HG02798 (cell line): ENCODE measurements around the gene MYOG.

Source experiments
- ATAC-seq: cut with Tn5 transposase; IDR thresholded peaks from one replicate; pipeline ENCODE4 v1.9.1; 2021; ENCODE audit warnings: mild to moderate bottlenecking; ENCODE audit not compliant: unreplicated experiment, poor library complexity

MYOG gene

DNA sequence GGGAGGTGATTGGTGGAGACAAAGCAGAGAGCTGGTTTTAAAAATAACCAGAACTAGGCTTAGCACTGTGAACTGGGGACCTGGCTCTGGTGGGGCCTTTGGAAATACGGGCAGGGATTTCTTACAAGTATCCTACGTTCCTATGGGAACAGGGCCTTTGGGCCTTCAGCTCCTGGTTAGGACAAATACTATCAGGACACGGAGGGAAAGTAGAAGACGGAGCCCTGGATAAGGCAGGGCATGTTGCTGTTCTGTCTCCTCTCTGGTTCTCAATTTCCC is 5.3 kb upstream of the MYOG start:
- ATAC-seq = no peak

DNA sequence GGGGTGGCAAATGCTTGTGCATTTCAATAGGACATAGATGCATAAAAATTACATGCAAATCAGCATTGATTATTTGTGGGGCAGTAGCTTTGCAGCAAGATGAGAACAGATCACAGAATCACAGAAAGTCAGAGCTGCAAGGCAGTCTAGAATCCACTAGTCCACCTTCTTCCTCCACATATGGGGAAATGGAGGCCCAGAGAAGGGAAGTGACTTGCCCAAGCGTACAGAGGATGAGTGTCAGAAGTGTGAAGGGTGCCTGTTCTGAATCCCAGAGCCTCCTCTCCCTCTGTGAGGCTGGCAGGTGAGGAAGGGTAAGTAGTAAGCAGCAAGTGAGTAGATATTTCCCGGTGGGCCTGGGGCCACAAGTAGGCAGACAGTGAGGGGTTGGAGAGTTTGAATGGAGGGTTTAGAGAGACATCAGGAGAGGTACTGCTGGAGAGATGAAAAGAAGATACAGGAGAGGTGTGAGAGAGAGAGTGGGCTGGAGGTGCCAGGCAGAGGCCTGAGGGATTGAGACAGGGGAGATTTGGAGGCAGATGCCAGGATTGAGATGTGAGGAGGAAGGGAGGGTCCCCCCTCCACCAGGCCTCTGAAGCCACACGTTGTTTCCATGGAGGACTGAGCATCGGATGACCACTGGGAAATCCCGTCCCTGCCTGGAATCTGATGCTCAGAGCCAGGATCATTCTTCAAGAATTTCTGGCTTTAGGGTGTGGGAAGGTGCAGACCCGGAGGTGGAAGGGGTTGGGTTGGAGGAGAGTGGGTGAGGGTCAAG is 4.8 kb upstream of the MYOG start:
- ATAC-seq = no peak

DNA sequence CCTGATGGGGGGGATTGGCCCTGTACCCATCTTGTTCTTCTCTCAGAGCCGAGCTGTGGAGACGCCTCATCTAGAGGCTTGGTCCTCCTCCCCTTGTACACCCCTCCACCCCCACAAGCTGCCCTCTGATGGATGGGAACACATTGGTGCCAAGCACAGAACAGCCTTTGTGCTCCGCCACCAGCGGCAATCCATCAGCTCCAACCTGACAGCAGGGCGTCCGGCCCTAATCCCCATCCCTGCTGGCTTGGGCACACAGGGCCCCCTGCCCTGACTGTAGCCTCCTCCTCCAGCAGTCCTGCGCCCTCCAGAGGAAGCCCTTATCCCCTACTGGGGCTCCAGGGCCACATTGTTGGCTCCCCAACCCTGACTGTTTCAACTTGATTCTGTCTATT is 3.8 kb upstream of the MYOG start:
- ATAC-seq = no peak

DNA sequence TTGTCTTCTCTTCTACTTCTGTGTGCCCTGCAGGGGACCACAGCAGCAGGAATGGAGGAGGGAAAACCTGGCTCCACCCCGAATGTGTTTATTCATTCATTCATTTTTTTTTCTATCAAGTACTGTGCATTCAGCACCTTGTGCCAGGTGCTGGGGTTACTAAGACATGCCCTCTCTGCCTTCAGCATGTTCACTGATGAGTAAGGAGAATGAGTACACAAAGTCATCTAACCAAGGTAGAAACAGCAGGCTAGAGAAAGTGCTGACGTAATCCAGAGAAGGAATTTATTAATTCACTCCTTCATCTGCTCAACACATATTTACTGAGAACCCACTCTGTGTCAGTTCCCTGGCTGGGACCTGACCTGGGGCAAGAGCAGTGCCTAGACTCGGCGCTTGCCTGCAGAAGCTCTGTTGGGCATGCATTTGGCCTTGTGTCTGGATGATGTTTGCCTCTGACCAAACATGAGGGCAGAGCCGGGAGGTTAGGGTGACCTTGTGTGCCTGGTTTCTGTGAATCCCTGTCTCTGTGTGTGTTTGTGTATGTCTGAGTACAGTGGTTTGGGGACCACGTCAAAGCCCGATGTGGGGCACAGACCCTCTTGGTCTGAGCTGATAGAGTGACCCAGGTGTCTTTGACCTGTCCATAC is 3.3 kb upstream of the MYOG start:
- no peak for ATAC-seq

DNA sequence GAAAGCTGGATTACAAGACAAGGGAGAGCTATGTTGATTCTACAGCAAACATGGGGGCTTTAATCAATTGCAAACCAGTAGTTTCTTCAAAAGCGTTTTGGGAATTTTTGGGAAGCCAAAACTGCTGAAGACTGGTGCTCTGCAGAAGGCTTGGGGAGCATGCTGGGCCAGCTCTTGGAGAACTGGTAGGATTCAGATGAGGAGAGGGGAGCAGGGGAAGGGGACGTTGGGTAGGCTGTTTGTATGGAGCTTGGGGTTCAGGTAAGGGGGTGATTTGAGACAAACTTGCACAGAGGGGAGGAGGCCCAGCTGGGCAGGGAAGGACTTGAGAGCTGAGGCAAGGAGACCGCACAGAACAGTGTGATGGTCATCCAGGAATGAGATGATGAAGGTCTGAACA is 2.6 kb upstream of the MYOG start:
- no peak for ATAC-seq

DNA sequence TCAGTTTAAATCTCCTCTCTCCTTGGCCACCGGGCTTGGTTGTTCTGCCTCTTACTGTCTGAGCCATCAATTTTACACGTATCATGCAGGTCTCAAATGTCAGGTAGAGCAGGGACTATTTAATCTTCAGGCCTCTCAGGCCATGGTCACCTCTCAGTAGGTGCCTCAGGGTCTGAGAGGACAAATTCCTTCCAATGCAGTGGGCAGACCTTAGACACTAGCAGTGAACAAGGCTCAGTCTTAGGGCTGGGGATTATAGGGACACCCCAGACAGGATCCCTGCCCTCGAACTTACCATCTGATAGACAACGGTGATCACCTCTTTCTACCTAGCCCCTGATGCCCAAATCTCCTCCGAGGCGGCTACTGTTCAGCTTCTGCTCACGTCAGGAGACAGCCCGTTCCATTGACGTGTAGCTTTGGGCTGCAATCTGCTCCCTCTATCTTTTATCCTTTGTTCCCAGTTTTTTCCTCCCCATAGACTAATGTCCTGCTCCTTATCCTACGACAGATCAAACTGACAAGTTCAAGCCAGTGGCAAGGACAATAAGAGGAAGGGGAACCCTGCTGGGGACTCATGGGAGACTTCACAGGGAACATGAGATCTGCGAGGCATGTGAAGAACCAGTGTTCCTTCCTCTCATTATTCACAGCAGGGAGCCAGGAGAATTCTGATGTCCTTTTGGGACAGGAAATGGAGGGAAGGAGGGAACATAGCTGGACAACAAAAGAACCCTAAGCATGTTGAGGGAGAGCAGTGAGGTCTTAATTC is 1.4 kb upstream of the MYOG start:
- ATAC-seq = no peak

DNA sequence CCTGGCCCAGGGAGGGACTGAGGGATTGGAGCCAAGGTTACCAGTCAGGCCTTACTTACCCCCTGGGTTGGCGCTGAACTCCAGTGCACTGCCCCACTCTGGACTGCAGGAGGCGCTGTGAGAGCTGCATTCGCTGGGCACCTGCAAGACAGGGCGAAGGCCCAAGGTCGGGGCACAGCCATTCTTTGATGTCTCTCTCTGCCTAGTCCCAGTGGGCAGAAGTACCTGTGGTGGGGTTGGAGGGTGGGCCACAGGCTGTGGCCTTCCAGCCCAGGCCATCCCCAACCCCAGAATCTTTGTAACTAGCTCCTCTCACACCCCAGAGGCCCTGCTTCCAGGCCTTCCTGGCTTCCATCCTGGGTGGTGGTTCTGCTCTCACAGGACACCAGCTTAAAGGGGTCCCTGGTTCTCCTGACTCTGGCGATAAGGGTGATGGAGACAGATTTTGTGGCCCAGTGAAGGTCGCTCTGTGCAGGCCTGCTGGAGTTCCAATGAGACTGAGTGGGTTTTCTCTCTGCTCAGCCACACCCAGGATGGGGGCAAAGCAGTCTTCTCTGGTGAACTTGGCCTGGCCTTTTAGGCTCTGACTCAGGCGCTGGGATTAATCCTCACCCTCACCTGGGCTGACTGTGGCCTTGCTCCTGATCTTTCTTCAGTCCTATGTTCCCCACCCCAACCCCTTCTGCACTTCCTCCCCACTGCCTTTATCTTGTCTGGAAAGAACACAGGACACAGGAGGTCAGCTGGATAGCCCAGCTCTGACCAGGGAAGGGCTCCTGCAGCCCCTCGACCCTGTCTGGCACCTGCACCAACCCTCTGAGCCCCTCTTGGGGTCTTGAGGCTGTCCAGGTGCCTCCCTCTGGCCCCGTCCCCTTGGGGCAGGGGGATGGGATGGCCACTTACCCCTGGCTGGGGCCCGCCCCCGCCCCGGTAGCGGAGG is 954 bp downstream of the MYOG start:
- ATAC-seq = no peak

DNA sequence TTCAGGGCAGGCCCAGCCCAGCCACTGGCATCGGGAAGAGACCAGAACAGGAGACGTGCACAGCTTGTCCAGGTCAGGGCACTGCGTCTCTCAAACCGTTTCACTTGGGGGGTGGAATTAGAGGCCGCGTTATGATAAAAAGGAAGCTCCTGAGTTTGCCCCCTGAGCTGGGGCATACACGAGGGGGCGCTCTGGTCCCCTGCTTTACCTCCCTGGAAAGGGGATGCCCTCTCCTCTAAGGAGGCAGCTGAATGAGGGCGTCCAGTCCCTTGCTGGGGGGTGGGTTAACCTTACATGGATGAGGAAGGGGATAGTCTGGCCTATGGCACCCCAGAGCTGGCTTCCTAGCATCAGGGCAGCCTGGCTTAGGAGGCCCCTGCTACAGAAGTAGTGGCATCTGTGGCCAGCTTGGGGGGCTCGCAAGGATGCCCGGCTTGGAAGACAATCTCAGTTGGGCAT is 2.3 kb downstream of the MYOG start:
- ATAC-seq = no peak

DNA sequence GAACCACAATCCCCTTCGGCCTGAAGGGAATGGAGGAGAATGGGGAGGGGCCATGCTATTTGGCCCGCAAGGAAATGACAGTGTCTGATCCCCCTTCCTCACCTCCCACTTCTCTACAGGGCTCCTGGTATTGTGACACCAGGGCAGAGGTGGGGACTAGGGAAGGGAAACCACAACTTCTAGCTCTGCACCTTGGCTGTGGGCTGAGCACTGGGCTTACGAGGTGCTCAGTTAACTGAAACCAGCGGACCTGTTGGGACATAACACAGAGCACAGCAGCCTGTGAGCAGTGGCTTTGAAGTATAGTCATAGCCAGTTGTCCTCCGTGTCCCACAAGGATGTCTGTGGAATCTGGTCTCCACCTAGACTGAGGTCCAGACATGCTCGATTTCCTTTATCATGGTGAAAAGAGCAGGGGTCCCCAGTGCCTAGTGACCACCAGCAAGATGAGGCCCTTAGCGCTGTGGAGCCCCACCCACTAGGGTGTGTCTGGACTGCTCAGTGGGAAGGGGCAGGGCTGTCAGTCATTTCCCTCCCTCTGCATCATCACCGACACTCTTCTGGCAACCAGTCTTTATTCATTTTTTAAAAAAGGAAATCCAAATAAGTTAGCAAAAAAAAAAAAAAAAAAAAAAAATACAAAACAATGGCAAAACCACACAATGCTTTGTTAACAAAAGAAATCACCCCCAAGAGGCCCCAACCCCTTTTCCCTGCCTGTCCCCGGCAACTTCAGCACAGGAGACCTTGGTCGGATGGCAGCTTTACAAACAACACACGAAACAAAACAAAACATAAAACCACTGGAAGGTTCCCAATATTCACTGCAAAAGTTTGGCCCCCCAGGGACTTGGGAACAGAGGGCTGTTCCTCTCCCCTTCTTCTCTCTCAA is 3.0 kb downstream of the MYOG start:
- no peak for ATAC-seq

DNA sequence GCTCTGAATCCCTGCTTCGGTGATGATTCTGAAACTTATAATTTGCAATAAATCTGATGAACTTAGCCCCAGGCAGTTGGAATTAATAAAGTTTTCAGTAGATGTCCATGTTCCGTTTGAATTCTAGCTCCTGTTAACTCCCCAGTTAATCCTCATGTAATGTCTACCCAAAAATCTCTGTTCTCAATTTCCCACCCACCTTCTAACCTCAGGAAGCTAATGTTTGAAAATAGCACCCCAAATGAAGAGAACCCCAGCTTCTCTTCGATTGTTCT is 3.6 kb downstream of the MYOG start:
- ATAC-seq = no peak

DNA sequence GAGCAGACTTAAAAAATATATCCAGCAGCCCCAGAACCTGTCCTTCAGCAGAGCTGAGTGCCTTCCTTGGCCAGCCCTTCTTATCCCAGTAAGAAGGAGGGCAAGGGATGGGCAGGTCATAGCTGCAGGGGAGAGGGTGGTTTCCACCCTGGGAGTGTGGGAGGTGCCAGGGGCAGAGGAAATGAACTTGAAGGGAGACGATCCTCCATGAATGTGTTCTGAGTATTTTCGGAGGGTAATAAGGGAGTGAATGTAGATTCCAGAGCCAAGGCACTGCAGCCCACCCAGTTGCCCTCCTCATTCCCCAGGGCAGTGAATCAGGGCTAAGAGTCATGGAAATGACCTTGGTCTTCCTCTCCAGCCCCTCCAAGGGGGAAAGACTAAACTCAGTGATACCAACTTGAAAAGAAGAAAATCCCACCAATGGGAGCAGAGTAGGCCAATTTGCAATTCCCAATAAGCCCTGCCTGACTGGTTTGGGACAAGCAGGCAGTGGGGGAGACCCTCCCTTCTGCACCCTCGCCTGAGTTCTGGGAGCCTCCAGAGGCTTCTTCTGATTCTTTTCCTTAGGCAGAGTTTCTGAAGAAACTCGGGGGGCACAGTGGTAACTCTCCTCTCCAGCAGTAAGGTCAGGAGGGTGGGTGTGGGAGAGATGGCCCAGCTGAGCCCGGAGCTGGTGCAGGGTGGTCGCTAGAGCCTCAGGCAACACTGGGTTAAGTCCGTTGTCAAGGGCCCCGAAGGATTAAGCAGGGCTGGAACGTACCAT is 4.2 kb downstream of the MYOG start:
- ATAC-seq = no peak

DNA sequence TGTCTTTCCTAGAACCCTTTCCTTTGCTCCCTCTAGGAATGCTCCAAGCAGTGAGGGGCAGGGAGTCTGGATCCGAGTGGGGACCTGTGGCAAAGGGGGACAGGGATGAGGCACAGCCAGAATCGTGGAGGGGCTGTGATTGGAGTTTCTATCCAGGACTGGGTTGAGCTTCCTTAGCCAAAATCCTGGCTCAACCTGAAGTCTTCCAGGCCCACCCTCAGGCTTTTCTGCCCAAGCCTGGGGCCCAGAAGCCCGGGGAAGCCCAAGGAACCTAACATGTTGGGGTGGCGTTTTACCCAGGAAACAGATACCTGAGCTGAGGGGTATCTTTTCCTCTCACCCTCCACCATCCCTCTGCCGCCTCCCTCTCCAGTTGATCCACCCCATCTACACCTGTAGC is 5.4 kb downstream of the MYOG start:
- ATAC-seq = no peak

DNA sequence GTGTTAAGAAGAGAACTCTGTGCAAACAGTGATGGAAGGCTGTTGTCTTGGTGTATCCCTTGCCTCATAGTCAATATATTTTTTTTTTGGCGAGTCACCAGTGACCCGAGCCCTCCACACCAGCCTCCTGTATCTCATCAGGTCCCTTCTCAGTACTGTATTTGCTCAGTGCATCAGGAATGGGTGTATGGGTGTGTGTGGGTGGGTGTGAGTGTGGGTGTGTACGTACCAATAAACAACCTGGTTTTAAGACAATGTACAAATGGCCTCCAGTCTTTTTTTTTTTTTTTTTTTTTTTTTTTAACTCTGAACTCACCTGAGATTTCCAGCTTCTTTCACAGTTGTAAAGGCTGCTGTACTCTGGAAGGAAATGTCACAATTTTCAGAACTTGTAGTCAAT is 7.3 kb downstream of the MYOG start:
- no peak for ATAC-seq

DNA sequence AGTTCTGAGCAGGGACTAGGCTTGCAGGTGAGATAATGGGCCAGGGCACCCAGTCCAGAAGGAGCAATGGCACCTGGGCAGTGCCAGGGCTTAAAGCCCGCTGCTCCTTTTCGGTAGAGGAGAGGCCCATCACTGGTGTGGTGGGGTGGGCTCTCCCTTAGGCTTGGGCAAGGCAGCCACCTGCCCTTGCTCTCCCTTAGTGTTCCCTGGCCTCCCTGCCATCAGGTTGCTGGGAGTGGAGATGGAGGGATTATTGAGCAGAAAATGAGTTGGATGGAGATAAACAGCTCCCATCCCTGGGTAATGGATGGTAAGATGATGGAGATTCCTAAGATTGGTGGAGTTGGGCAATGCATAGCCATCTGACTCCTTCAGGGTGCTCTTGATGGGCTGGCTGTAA is 7.9 kb downstream of the MYOG start:
- ATAC-seq = no peak

DNA sequence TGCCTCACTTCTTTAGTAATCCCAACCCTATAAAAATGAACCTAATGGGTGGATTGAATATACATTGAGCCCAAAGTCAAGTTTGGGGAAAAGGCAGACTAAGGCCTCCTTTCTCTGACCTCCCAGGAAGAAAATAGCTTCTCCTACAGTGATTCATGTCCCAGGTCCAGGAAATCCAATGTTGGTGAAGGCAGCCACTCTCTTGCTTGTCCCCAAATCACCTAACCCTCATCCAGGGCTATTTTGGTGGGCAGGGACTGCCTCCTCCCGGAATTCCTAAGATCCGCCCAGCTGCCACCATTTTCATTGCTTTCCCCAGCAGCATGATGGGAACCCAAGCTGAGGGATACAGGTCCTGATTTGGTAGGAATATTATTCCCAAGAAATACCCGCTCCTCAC is 8.4 kb downstream of the MYOG start:
- no peak for ATAC-seq

DNA sequence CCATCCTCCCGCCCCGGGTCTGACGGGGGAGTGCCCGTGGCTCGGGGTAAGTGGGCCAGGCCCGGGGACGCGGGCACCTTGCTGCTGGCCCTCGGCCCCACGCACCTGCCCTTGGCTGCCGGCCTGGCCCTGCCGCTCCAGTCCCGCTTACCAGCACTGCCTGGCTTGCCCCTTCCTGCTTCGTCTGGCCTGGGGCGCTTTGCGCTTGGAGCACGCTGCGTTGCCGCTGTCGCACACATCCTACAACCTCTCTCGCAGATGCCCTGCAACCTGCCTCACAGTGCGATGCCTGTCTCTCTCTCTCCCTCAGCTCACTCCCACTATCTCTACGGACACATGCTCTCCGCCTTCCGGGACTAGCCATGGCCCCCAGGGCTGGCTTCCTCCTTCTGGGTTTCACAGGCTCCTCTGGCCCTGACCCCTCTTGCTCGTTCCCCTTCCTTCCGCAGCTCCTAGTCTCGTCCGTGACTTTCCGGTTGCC is 9.7 kb downstream of the MYOG start:
- no peak for ATAC-seq

DNA sequence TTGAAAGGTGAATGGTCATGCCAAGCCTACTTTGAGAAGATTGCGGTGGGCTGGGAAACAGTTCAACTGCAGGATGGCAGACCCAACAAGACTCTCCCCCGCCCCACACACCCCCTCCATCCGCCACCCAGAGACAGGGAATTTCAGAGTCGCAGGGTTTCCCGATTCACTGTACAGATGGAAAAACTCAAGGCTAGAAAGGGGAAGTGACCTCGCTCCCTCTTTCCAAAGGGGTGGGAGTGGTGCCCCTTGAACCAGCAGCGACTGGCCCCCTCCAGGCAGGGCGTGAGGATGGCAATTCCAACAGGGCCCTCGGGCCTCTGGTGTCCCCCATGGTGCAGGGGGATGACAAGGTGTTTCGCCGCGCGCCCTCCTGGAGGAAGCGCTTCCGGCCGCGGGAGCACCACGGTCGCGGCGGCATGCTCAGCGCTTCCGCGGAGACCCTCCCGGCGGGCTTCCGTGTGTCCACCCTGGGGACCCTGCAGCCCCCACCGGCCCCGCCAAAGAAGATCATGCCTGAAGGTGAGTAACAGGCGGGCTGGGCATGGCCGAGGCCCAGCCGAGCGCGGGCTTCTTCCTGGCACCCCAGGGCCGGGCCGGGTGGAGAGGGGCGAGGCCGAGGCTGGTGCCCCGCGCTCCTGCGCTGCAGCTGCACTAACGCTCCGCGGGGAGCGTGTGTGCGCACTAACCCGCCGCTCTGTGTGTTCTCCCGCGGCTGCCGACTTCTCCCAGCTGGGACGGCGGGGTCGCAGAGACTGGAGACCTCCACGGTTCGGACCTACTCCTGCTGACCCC is 10.4 kb downstream of the MYOG start:
- ATAC-seq = no peak

DNA sequence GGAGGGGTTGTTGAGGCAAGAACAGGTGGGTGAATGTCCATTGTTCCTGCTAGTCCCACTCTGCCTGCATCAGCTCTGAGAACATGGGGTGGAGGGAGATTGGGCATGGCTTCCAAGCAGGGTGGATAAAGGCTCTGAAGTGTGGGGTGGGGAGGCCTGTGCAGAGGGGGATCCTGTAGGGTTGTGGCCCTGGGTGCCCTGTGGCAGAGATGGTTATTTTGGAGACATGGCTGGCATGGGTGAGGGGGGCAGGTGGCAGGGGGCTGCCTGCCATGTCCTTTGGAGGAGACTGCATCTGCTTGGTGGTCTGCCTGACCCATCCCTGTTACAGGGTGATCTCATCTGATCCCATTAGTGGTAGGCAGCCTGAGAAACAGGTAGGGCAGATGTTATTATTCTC is 11.2 kb downstream of the MYOG start:
- ATAC-seq = no peak
